LoVo (cell line): ENCODE measurements around the gene UBXN6.
A peak's percentile ranks its signal among the peaks of the same experiment; 100 is the strongest.

Experiments
- DNase-seq: peaks from one replicate; pipeline ENCODE4 v3.0.0-alpha.2; 2016; ENCODE audit warnings: low spot score

Gene UBXN6

GRCh38 chr19:4493929-4494690 lies 36.5 kb upstream of the UBXN6 start:
- no peak for DNase-seq

- DNase-seq = no peak
Observed at GRCh38 chr19:4493104-4493928, 35.7 kb upstream of the UBXN6 start.

GRCh38 chr19:4492337-4493103 lies 34.9 kb upstream of the UBXN6 start:
- DNase-seq = no peak

GRCh38 chr19:4491446-4491845 lies 33.9 kb upstream of the UBXN6 start:
- DNase-seq = no peak

DNA sequence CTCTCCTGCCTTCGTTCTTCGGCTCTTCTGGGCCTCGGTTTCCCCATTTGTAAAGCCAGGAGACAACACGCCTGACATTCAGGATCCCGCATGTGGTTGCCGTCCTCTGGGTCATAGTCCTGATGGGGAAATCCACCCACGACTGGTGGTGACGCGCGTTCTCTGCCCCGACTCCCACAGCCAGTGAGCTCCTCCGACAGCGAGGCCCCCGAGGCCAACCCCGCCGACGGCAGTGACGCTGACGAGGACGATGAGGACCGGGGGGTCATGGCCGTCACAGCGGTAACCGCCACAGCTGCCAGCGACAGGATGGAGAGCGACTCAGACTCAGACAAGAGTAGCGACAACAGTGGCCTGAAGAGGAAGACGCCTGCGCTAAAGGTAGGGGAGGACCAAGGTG lies 30.9 kb upstream of the UBXN6 start:
- DNase-seq = no peak

- DNase-seq = no peak
Observed at GRCh38 chr19:4487572-4487971, 30.0 kb upstream of the UBXN6 start.

GRCh38 chr19:4483385-4483784 lies 25.8 kb upstream of the UBXN6 start:
- DNase-seq = no peak

DNA sequence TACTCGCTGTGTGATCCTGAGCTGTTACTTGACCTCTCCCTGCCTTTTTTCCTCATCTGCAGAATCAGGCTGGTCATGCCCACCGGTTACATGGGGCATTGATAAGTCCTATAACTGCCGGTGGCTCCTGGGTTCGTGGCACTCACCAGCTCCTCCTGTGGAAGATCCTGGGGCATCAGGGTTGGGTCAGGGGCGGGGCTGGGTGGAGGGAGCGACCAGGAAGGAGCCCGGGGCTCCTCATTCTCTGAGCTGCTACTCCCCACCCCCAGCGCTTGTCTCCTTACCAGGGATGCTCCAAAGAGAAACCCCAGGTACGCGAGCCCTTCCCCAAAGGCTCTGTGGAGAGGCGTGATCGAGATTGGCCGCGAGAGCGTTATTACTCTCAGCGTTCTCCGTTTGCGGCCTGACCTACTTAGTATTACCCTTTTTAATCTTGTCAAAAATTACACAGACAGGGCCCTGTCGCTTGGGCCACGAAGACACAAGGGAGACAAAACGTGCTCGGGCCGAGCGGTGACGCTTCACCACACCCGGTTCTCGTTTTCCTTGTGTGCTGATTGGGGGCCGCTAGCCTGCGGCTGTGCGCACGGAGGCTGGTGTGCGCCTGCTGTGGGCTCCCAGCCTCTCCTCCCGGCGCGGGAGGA lies 25.2 kb upstream of the UBXN6 start:
- no peak for DNase-seq

DNA sequence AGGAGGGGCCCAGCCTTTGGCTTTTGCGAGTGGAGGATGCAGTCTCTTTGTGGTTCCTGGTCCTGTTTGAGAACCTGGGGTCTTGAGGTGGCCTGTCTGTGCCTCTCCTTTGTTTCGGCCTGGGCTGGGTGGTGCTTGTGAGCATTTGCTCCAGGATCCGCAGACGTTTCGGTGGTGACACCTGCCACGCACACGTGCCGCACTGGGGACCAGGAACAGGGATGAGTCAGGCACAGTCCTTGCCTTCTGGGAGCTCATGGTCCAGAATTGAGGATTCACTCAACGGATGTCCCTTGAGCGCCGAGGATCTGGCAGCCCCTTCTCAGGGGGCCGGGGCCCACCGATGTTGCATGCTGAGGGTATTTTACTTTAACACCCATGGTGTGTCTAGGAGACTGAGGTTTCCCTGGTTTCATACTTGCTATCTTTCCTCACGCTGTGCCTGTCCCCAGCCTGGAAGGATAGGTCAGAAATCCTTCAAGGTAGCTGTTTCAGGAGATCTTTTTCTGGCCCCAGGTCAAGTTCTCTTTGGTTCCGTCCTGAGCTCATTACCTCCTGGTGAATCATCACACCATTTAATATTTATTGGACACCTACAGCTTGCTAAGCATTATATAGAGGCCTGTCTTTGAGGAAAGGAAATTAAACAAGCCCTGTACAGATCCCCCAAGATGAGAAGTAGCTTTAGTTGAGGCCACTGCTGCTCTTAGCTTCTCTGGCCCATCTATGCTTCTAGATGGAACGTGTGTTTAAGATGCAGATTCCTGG lies 19.6 kb upstream of the UBXN6 start:
- no peak for DNase-seq

GRCh38 chr19:4474514-4475022 lies 17.0 kb upstream of the UBXN6 start:
- DNase-seq = no peak

DNA sequence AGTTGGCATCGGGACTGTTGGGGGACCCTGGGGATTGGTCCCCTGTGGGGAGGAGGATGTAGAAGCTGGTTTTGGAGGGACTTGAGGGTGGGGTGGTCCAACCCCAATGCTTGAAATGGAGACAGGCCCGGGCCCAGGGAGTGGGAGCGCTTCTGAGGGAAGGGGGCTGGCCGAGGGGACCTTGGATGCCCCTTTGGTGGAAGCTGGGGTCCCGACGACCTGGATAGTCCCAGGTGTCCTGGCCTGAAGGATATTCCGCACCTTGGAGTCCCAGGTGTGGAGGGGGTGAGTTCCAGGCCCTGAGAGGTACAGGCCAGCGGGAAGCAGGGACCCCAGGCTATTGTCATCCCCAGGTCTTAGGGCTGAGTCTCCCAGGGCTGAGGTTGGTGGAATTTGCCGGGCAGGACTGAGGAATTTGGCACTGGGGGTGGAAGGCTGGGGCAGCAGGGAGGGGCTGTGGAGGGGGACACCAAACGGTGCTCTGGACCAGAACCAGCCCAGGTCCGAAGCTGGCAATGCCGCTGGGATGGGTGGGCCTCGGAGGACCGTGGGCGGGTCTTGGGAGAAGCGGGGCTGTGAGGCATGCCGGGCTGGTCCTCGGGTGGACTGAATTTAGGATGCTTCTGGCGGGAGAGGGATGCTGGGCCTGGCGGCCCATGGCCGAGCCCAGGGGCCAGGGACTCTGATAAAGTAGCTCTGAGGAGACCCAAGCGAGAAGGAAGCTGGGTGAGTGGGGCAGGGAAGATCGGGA lies 16.3 kb upstream of the UBXN6 start:
- no peak for DNase-seq

DNA sequence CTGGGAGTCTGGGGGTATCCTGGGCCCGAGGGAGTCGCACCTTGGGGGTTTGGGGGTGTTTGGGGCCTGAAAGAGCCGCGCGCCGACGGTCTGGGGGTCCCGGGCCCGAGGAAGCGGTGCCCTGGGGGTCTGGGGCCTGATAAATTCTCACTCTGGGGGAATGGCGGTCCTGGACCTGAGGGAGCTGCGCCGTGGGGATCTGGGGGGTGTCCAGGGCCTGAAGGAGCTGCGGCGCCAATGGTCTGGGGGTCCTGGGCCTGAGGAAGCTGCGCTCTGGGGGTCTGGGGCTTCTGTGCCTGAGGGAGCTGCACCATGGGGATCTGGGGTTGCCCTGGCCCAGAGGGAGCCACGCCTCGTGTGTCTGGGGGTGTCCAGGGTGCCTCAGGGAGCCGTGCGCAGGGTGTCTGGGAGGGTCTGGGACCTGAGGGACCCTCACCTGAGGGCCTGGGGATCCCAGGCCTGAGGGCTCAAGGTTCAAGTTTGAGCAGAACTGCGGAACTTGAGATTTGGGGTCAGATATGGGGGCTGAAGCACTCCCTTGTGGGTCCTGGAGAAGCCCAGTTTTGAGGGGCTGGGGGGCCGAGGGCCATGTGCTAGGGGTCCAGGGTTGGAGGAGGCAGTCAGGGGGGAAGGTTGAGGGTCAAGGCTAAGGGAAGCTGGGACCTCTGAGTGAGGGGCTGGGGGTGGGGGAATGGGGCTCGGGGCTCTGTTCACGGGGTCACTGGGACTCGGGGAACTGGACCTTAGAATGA lies 15.6 kb upstream of the UBXN6 start:
- DNase-seq = no peak

DNA sequence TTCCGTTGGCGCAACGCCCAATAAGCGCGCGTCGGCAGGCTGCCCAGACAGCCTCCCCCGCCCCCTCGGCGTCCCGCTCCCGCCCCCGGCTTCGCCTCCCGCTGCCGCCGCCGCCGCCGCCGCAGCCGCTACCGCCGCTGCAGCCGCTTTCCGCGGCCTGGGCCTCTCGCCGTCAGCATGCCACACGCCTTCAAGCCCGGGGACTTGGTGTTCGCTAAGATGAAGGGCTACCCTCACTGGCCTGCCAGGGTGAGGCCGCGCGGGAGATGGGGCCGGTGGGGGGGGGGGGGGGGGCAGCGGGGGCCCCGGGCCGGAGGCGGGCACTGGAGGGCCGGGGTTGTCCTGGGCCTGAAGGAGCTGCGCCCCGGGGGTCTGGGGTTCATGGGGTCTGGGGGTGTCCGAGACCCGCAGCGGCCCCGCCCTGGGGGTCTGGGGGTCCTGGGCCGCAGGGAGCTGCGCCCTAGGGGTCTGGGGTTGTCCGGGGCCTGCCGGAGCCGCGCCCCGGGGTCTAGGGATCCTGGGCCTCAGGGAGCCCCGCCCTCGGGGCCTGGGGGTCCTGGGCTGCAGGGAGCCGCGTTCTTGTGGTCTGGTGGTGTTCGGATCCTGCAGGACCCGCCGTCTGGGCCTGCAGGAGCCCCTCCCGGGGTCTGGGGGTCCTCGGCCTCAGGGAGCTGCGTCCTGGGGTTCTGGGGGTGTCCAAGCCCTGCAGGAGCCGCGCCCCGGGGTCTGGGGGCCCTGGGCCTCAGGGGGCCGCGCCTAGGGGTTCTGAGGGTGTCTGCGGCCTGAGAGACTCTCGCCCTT lies 14.8 kb upstream of the UBXN6 start, which contains the start of gene HDGFL2:
Gene HDGFL2, plus strand, starts transcription at position 124 of the 801 bp plus-strand sequence. Its CDS starts 54 bp downstream, at position 178.
- DNase-seq = no peak

DNA sequence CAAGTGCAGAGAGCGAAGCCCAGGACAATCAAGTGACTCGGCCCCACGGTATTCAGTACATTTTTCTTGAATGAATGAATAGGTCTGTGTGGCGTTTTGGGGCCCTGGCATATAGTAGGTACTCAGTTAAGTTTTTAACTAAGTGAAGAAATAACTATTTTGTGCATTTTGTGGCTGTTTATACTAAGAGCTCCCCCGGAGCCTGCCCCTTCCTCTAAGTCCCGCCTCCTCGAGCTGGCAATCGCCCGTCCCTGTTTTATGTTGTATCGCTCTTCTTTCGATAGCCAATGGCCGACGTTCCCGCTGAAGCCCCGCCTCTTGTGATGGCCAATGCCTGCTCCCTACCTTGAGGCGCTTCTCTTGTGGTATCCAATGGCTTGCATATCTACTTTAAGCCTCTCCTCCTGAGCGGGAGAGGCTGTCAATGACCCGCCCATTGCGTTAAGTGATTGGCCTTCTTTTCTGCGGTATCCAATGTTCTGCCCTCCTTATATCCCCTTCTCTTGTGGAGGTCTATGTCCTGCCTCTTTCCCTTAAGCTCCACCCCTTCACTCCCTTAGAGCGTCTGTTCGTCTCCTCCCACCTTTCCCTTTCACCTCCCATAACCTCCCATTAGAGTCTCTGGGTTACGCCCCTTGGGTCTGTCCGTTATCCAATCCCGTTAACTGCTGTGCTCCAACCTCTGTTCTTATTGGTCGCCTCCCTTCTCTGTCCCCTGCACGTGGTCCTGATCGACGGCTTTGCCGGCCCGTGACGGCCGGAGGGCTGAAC lies 14.0 kb upstream of the UBXN6 start:
- DNase-seq = peak; percentile 99

DNA sequence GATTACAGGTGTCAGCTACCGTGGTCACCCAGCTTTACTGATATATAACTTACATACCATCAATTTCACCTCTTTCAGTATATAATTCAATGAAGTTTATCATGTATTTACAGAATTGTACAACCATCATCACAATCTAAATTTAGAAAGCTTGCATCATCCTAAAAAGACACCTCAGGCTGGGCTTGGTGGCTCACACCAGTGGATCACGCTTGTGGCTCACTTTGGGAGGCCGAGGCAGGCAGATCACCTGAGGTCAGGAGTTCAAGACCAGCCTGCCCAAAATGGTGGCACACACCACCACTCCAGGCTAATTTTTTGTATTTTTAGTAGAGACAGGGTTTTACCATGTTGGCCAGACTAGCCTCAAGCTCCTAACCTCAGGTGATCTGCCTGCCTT lies 10.2 kb upstream of the UBXN6 start:
- DNase-seq = no peak

GRCh38 chr19:4464815-4465581 lies 7.4 kb upstream of the UBXN6 start:
- DNase-seq = no peak
